Retinal pigment epithelial cell (primary cell): Measurements from ENCODE around the gene NUDT13.

Experiments
- DNase-seq: peaks from one replicate; pipeline ENCODE4 v3.0.0-alpha.2; 2010; ENCODE audit warnings: low read depth
- H3K4me3 ChIP-seq: 2 replicates; pipeline ENCODE4 v1.5.1; 2011; ENCODE audit warnings: mild to moderate bottlenecking, low read length, control low read depth, moderate library complexity
- CTCF ChIP-seq: conservative IDR thresholded peaks from 2 replicates; pipeline ENCODE4 v1.5.1; 2011; ENCODE audit warnings: low read depth, low read length, control low read depth, inconsistent platforms

Gene NUDT13

GRCh38 chr10:73076360-73077183 lies 33.7 kb upstream of the NUDT13 start:
- no peak overlapping the region for H3K4me3 ChIP-seq
- no peak for DNase-seq
- no peak for TF ChIP-seq CTCF

GRCh38 chr10:73079779-73080541 lies 30.3 kb upstream of the NUDT13 start:
- DNase-seq: no peak
- TF ChIP-seq CTCF: no peak
- H3K4me3 ChIP-seq: no peak overlapping the region

- H3K4me3 ChIP-seq: no peak overlapping the region
- DNase-seq: no peak
- no peak for TF ChIP-seq CTCF
Observed at GRCh38 chr10:73083221-73083620, 27.0 kb upstream of the NUDT13 start.

- no peak for TF ChIP-seq CTCF
- H3K4me3 ChIP-seq: no peak overlapping the region
- no peak for DNase-seq
Observed at GRCh38 chr10:73084209-73084608, 26.0 kb upstream of the NUDT13 start.

- no peak for TF ChIP-seq CTCF
- DNase-seq: no peak
Observed at GRCh38 chr10:73086816-73087215, 23.4 kb upstream of the NUDT13 start.

GRCh38 chr10:73088304-73088703 lies 22.0 kb upstream of the NUDT13 start:
- no peak overlapping the region for H3K4me3 ChIP-seq
- TF ChIP-seq CTCF: no peak
- DNase-seq: no peak

More at GRCh38 chr10:73086816-73087215, 23.4 kb upstream of the NUDT13 start:
- no peak overlapping the region for H3K4me3 ChIP-seq
